Measurements from ENCODE around the gene ZBED4.

ZBED4 gene

DNA sequence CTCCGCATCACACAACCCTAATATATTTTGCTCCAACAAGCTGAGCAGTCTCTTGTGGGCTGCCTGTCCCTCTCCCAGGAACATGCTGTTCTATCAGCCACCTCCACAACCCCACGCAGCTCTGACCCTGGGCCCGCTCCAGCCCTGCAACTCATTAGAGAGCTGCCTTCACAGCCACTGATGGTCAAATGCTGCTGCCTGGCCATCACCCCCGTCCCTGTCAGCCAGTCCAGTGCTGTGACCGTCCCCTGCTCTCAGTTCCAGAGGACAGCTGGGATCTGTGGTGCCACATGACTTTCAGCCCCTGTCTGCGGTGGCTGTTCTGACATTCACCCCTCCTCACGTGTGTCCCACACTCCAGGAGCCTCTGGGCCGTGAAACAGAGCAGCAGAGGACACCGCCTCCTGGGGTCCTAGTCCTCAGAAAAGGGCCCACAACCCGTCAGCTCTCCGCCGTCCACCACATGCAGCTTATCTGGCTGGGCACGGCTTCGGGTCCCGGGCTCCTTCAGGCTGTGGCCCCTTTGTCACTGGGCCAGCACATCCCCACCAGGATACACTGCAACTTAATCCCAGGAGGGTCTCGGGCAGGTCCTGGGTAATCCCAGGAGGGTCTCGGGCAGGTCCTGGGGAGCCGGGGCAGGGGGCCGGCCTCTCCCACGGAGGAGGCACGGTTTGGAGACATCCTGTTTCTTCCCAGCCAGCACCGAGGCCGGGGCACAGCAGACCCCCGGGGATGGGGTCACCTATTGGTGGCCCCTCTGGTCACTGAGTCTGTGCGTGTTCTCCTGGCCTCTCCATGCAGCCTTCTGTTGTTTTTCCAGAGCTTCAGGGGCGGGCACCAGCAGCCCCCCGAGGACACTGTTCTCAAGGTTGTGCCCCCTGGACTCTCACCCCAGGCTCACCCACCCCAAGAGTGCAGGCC lies 79.9 kb downstream of the ZBED4 start:
- no peak overlapping the region for H3K4me3 ChIP-seq (ENCODE audit: low read length)
- TF ChIP-seq, protein P1, sequence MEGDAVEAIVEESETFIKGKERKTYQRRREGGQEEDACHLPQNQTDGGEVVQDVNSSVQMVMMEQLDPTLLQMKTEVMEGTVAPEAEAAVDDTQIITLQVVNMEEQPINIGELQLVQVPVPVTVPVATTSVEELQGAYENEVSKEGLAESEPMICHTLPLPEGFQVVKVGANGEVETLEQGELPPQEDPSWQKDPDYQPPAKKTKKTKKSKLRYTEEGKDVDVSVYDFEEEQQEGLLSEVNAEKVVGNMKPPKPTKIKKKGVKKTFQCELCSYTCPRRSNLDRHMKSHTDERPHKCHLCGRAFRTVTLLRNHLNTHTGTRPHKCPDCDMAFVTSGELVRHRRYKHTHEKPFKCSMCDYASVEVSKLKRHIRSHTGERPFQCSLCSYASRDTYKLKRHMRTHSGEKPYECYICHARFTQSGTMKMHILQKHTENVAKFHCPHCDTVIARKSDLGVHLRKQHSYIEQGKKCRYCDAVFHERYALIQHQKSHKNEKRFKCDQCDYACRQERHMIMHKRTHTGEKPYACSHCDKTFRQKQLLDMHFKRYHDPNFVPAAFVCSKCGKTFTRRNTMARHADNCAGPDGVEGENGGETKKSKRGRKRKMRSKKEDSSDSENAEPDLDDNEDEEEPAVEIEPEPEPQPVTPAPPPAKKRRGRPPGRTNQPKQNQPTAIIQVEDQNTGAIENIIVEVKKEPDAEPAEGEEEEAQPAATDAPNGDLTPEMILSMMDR (IDR thresholded peaks at IDR 0.05; ENCODE audit: insufficient read depth, low read depth, low read length, missing control alignments) = no peak
- DNase-seq (ENCODE audit: low read depth) = no peak

DNA sequence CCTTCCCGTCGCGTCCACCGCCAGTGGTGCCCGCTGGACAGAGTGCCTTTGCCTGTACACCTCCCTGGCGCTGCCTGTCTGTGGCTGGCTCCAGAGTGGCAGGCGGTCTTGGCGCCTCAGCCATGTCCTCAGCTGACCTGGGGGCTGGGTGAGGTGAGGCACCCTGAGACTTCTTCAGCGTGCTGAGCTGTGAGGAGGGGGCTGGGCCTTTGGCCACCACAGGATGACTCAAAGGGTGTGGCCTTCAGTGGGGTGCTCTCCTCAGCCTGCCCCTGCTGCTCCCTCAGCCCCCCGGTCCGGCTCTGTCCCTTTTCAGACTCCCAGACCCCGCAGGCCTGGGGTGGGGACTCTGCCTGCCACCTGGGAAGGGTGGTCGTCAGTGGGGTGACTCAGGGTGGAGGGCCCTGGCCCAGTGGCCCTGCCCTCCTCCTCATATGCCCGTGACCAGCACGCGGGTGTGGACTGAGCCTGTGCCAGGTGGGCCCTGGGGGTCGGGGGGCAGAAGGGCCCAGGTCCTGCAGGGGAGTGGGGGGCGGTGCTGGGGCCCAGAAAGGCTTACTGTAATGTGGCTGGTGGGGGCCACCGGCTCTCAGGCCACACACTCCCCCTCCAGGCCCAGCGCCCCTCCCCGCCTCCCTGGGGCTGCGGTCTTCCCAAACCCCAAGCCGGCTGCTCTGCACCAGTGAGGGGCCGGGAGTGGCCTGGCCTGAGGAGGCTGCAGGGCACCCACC lies 80.7 kb downstream of the ZBED4 start:
- H3K4me3 ChIP-seq (ENCODE audit: low read length) = no peak overlapping the region
- DNase-seq (ENCODE audit: low read depth) = peak; percentile 31
- TF ChIP-seq, protein P1 (IDR thresholded peaks at IDR 0.05; ENCODE audit: insufficient read depth, low read depth, low read length, missing control alignments) = no peak

GRCh38 chr22:49934891-49935557 lies 81.4 kb downstream of the ZBED4 start:
- H3K4me3 ChIP-seq (ENCODE audit: low read length) = no peak overlapping the region
- DNase-seq (ENCODE audit: low read depth) = peak; percentile 36
- TF ChIP-seq, protein P1 (IDR thresholded peaks at IDR 0.05; ENCODE audit: insufficient read depth, low read depth, low read length, missing control alignments) = no peak

DNA sequence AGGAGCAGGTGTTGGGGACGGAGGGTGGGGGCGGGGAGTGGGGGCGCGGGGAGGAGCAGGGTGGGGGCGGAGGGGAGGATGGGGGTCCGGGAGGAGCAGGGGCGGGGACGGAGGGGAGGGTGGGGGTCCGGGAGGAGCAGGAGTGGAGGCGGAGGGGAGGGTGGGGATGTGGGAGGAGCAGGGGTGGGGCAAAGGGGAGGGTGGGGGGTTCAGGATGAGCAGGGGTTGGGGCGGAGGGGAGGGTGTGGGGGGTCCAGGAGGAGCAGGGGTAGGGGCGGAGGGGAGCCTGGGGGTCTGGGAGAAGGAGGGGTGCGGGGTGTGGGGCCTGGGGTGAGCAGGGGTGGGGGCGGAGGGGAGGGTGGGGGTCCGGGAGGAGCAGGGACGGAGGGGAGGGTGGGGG lies 81.9 kb downstream of the ZBED4 start:
- TF ChIP-seq, protein P1 (IDR thresholded peaks at IDR 0.05; ENCODE audit: insufficient read depth, low read depth, low read length, missing control alignments) = no peak
- DNase-seq (ENCODE audit: low read depth) = no peak
- no peak overlapping the region for H3K4me3 ChIP-seq (ENCODE audit: low read length)

GRCh38 chr22:49936018-49936972 lies 82.7 kb downstream of the ZBED4 start:
- DNase-seq (ENCODE audit: low read depth) = peak; percentile 60
- H3K4me3 ChIP-seq (ENCODE audit: low read length) = peak overlapping the region; percentile 4
- TF ChIP-seq, protein P1 (IDR thresholded peaks at IDR 0.05; ENCODE audit: insufficient read depth, low read depth, low read length, missing control alignments) = no peak
